Neural progenitor cell (in vitro differentiated cells): Measurements from ENCODE around the gene PEX14.

Source experiments
- CTCF ChIP-seq: fragments of 200-600 bp; sonication (generic); IDR thresholded peaks from 2 replicates; pipeline ENCODE4 v1.5.1; 2017; ENCODE audit warnings: antibody characterized with exemption, mild to moderate bottlenecking
- EZH2 ChIP-seq: fragments of 200-600 bp; sonication (generic); IDR thresholded peaks from 2 replicates; pipeline ENCODE4 v1.6.1; 2017; ENCODE audit warnings: antibody characterized with exemption, mild to moderate bottlenecking, moderate library complexity
- EZH2phosphoT487 ChIP-seq: fragments of 200-600 bp; sonication (generic); IDR thresholded peaks from 2 replicates; pipeline ENCODE4 v1.6.1; 2017; ENCODE audit warnings: antibody characterized with exemption

- TF ChIP-seq CTCF (no peak), EZH2phosphoT487 (no peak), EZH2 (no peak)
Observed at GRCh38 chr1:10616696-10617095, 141.9 kb downstream of the PEX14 start.
